T47D (cell line): ENCODE measurements around the gene CD320.
"Not testable (repeated sequence)": the region's sequence is repeated elsewhere in the genome, so short reads cannot be mapped to it uniquely, and the experiment has no call there.

Source experiments
- DNase-seq, 2 experiments: peaks; one replicate each; pipeline versions ENCODE4 v3.0.0 to v3.0.0-alpha.2; 2011 to 2012; ENCODE audit warnings: low read depth in 1 of 2, low spot score in 1 of 2
- JUND ChIP-seq: IDR thresholded peaks from 2 replicates; pipeline ENCODE4 v1.6.1; 2012; ENCODE audit warnings: low read depth
- in situ Hi-C: cut with HindIII; loops from 2 replicates; pipeline ENCODE4 v1.10.0; 2016; ENCODE audit warnings: low sequenced_read_pairs, low pct_unique_long_range_greater_than_20kb

Gene CD320

DNA sequence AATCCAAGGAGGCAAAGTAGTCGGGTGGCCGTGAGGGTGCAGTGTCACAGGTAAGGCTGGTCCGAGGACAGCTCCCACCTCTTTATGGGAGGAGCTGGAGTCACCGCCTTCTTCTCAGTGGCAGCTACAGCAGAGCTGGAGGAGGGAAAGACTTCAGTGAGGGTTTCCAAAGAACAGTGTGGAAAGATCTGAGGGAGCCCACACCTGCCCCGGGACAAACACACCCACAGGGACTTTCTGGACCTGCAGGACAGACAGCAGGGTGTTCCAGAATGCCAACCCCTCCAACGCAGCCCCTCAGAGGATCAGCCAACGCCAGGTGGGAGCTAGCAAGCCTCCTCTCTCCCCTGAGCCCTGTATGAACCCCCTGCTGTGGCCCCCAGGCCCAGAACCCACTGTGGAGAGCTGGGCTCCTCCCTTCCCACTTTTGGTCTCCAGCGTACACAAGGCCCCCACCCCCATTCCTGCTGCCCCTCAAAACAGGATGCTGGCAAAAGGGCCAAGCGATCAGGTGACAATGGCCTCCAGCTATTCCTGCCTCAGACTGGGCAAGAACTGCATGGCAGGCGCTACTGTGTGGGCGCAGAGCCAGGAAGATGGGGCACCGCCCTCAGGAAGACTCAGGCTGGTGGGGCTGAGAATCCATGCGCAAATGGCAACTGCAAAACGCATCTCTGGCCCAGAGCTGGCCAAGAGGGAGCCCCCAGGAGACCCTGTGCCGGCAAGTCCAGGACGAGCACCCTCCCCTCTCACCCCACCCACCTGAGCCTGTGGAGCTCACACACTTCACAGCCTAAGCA lies 3.5 kb upstream of the CD320 start:
- in situ Hi-C loops: no loop called here
- TF ChIP-seq JUND: no peak
- peak in 1 of 2 experiments; percentile 55 for DNase-seq

DNA sequence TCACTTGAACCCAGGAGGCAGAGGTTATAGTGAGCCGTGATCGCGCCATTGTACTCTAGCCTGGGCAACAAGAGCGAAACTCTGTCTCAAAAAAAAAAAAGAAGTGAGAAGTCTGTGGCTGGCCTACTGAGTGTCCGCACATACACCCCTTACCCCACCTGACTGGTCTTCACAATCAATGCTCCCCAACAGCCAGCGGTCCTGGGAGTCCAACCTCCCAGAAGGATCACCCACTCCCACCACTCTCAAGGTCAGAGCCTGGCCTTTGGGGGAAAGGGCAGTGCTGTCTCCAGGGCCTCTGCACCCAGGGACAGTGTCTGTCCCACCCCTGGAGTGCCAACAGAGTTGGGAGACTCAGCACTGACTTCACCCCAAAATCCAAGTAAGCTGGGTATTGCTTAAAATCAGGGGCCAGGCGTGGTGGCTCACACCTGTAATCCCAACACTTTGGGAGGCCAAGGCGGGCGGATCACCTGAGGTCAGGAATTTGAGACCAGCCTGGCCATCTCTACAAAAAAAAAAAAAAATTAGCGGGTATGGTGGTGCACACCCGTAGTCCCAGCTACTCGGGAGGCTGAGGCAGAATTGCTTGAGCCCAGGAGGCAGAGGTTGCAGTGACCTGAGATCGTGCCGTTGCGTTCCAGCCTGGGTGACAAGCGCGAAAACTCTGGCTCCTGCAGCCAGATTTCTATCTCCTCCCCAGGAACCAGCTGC lies 2.3 kb upstream of the CD320 start:
- in situ Hi-C loops: no loop called here
- no peak for DNase-seq
- TF ChIP-seq JUND: no peak

DNA sequence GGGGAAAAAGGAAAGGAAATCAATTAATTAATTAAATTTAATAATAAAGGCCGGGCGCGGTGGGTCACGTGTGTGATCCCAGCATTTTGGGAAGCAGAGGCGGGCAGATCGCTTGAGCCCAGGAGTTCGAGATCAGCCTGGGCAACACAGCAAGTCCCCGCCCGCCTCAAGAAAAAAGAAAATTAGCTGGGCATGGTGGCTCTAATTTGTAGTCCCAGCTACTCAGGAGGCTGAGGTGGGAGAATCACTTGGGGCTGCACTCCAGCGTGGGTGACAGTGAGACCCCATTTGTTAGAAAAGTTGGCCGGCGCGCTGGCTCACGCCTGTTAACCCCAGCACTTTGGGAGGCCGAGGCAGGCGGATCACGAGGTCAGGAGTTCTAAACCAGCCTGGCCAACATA lies 733 bp upstream of the CD320 start:
- in situ Hi-C loops: no loop called here
- TF ChIP-seq JUND: no peak
- DNase-seq: no peak

DNA sequence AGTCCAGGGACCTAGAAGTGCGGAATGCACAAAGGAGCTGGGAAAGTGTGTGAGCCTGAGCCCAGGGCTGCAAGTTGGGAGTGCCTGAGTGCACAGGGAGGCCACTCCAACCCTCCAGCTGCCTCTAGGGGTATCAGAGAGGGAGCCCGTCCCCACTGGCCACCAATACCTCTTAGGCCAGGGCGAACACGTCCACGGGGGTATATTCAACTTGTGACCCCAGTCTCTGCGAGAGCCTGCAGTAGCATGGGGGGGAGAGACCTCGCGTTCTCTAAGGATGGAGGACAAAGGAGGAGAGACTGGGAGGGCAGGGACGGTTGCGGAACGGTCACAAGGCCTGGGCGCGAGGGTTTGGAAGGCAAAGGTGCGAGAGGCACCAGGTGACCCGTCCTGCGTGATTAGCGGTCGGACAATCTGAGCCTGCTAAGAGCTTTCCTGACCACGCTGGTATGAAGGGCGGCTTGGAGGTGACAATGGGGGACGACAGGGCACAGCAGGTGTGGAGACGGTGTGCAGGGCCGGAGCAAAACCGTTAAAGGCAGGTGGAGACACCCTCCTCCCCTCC lies 676 bp downstream of the CD320 start:
- DNase-seq: no peak
- in situ Hi-C loops: no loop called here
- TF ChIP-seq JUND: no peak

DNA sequence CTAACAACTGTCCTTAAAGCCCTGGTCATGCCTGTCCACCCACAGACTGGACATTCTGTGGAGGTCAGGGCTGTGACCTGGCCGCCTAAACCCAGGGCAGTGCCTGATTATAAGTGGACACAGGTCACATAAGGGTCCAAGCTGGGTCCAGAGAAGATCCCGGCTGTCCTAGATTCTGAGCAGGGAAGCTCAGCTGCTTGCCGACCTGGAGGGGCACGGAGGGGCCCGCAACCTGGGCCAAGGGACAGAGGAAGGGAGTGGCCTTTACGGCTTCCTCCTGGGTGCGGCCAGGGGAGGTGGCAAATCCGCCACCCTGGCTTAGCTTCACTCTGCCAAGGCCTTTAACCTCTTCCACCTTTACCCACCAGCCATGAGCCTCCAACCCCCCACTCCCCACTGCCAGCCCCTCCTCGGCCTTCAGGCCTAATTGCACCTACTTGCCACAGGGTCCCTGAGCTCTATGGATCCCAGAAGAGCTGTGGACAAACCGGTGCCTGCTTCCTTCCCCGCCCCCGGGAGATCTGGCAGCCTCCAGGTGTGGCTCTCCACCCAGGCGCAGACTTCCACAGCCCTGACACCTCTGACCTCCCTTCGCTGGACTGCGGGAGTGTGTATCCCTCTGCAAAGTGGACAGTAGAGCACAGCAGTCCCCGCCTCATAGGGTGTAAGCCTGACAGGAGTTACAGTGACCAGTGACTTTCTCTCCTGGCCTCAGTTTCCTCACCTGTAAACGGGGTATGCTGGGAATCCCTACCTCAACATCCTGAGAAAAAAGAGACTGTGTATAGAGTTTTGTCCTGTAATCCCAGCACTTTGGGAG lies 1.7 kb downstream of the CD320 start:
- DNase-seq: no peak
- in situ Hi-C loops: no loop called here
- TF ChIP-seq JUND: no peak

DNA sequence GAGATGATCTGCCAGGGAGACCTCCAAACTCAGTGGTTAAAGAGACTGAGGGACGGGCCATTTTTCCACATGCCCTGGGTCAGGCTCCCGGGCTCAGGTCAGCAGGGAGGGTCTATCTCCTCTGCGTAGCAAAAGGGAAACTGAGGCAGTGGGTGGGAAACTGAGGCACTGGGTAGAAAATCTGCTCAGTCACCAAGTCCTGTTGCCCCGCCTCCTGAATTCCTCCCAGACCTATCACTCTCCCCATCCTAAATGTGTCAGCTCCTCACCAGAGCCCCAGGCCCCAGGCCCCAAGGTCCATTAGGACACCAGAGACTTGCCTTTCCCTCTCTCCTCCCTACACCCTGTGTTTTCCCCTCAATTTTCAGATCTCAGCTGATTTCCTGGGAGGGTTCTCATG lies 2.4 kb downstream of the CD320 start:
- no peak for TF ChIP-seq JUND
- no peak for DNase-seq
- in situ Hi-C loops: no loop called here

DNA sequence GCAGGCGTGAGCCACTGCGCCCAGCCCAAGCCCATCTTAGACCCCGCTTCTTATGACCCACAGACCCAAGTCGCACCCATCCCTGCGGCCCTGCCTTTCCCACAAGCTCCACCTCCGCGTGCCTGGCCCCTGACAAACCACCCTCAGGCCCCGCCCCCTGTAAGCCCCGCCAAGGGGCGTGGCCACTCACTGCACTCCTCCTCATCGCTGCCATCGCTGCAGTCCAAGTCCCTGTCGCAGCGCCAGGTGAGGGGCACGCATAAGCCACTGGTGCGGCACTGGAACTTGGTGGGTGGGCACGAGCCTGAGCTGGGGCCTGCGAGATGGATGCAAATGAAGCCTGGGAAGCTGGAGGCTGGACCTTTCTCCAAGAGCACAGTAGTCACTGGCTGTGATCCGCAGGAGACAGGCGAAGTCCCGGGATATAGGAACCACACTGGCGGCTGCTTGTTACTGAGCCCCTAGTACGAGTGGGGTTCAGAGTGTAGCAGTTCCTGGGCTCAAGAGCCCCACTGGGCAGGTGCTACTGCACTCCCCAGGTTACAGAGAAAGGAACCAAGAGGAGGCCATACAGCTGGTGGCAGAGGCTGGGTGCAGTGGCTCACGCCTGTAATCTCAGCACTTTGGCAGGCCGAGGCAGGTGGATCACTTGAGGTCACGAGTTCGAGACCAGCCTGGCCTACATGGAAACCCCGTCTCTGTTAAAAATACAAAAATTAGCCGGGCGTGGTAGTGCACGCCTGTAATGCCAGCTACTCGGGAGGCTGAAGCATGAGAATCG lies 3.1 kb downstream of the CD320 start:
- DNase-seq: peak; percentile 73
- in situ Hi-C loops: no loop called here
- no peak for TF ChIP-seq JUND

DNA sequence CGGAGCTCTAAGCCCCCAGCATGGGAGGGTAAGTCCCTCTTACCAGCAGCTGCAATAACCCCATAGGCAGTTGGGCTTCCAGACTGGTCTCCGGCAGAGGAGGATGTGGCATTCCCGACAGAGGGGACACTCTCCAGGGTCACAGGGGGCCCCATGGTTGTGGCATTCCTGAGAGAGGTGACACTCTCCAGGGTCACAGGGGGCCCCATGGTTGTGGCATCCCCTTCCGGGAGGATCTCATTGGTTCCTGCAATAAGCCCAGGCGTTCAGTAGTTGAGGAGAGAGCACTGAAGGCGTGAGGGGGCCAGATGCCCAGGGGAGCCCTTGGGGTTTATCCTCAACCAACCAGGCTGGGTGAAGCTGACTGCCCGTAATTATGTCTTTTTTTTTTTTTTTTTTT lies 5.4 kb downstream of the CD320 start:
- DNase-seq: no peak
- in situ Hi-C loops: no loop called here
- no peak for TF ChIP-seq JUND

DNA sequence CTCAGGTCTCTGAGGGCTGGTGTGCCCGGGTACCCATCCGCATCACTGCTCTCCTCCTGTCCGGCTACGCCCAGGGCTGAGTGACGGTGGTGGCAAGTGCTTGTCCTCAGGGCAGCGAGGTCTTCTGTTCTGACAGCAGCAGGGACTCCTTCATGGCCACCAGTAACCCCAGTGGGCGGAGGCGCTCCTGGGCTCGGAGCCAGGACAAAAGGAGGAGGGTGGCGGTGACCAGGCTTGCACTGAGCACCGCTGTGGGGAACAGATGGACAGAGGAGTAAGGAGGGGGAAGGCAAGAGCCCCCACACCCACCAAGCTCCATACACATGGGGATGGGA lies 5.8 kb downstream of the CD320 start:
- in situ Hi-C loops: no loop called here
- TF ChIP-seq JUND: no peak
- no peak for DNase-seq

DNA sequence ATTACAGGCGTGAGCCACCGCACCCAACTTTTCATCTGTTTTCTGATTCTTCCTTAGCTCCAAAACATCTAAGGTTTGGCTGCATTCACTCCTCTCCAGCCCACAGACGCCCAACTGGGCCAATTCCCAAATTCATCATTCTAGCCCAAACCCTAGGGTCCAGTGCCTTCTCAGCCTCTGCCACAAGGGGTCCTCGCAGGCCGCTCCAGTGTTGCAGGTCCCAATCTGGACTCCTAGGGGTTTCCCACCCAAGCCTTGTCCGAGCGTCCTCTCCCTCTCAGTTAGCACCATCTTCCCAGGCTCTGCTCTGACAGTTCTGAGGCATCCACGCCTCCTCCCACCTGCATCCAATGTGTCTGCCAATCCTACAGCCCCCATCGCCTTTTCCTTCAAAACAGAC lies 16.8 kb downstream of the CD320 start:
- in situ Hi-C loops, DNase-seq: not testable (repeated sequence)

DNA sequence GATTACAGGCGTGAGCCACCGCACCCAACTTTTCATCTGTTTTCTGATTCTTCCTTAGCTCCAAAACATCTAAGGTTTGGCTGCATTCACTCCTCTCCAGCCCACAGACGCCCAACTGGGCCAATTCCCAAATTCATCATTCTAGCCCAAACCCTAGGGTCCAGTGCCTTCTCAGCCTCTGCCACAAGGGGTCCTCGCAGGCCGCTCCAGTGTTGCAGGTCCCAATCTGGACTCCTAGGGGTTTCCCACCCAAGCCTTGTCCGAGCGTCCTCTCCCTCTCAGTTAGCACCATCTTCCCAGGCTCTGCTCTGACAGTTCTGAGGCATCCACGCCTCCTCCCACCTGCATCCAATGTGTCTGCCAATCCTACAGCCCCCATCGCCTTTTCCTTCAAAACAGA lies 31.6 kb downstream of the CD320 start:
- DNase-seq, in situ Hi-C loops: not testable (repeated sequence)

DNA sequence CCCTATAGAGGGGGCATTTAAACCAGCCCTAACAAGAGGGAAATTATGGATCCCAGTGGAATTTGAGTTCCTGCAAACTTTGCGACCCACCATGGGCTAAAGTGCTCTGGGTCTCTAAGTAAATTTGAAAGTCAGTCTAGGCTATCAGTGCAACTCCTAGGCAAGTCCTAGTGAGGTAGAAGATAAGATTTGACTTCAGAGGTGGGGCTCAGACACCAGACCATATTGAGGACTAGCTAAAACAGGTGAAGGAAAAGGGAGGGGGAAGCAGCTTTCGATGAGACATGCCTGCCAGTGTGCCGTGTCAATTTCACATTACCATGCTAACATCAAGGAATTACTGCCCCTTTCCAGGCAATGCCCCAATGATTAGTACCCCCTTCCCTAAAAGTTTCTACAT lies 38.4 kb downstream of the CD320 start:
- no peak for DNase-seq
- in situ Hi-C loops: no loop called here
- no peak for TF ChIP-seq JUND
